ENCODE measurements around the gene TIPRL. TPM values are rescaled to one million over a fixed set of nuclear protein-coding genes. Genes with fewer than 3 reads are reported as not detected.

TIPRL gene
- polyA plus RNA-seq, 1 experiment: 17.2 TPM

DNA sequence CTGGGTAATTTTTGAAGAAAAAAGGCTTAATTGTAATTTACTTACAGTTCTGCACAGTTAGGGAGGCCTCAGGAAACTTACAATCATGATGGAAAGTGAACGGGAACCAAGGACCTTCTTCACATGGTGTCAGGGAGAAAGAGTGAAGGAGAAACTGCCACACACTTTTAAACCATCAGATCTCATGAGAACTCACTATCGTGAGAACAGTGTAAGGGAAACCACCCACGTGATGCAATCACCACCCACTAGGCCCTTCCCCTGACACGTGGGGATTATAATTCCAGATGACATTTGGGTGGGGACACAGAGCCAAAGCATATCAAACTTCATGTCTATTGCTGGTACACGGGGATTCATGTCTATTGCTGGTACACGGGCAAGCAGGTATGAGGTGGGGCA is 41.7 kb downstream of the TIPRL start:
- TF ChIP-seq, protein P1, sequence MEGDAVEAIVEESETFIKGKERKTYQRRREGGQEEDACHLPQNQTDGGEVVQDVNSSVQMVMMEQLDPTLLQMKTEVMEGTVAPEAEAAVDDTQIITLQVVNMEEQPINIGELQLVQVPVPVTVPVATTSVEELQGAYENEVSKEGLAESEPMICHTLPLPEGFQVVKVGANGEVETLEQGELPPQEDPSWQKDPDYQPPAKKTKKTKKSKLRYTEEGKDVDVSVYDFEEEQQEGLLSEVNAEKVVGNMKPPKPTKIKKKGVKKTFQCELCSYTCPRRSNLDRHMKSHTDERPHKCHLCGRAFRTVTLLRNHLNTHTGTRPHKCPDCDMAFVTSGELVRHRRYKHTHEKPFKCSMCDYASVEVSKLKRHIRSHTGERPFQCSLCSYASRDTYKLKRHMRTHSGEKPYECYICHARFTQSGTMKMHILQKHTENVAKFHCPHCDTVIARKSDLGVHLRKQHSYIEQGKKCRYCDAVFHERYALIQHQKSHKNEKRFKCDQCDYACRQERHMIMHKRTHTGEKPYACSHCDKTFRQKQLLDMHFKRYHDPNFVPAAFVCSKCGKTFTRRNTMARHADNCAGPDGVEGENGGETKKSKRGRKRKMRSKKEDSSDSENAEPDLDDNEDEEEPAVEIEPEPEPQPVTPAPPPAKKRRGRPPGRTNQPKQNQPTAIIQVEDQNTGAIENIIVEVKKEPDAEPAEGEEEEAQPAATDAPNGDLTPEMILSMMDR (IDR thresholded peaks at IDR 0.05; ENCODE audit: insufficient read depth, low read depth, low read length): no peak
- ChIA-PET CTCF (no interaction called here), POLR2A (no interaction called here)
- Histone ChIP-seq H3K27me3 (ENCODE audit: control insufficient read depth, insufficient read depth, low read length) (no peaks in the 10 kb centered on the region), H3K4me3 (ENCODE audit: low read depth, low read length) (no peak overlapping the region), H3K36me3 (ENCODE audit: control insufficient read depth, insufficient read depth, low read length) (no peaks in the 10 kb centered on the region)
- no peak for DNase-seq (ENCODE audit: low read depth)

- H3K36me3 ChIP-seq (ENCODE audit: control insufficient read depth, insufficient read depth, low read length): no peaks in the 10 kb centered on the region
- POLR2A ChIA-PET: no interaction called here
- CTCF ChIA-PET: no interaction called here
- no peak for DNase-seq (ENCODE audit: low read depth)
- TF ChIP-seq, protein P1 (IDR thresholded peaks at IDR 0.05; ENCODE audit: insufficient read depth, low read depth, low read length): no peak
- no peak overlapping the region for H3K4me3 ChIP-seq (ENCODE audit: low read depth, low read length)
- H3K27me3 ChIP-seq (ENCODE audit: control insufficient read depth, insufficient read depth, low read length): no peaks in the 10 kb centered on the region
These were observed 42.5 kb downstream of the TIPRL start for GRCh38 chr1:168221275-168221674.

GRCh38 chr1:168223261-168223660 is 44.5 kb downstream of the TIPRL start:
- no peak for DNase-seq (ENCODE audit: low read depth)
- CTCF ChIA-PET: interaction anchor here (1.7 kb wide), 1 partner anchor 12 kb away, joined by 6 read pairs; no protein-coding TSS in a partner anchor
- TF ChIP-seq, protein P1 (IDR thresholded peaks at IDR 0.05; ENCODE audit: insufficient read depth, low read depth, low read length): no peak
- Histone ChIP-seq H3K27me3 (ENCODE audit: control insufficient read depth, insufficient read depth, low read length) (no peaks in the 10 kb centered on the region), H3K36me3 (ENCODE audit: control insufficient read depth, insufficient read depth, low read length) (no peaks in the 10 kb centered on the region), H3K4me3 (ENCODE audit: low read depth, low read length) (no peak overlapping the region)
- POLR2A ChIA-PET: no interaction called here

DNA sequence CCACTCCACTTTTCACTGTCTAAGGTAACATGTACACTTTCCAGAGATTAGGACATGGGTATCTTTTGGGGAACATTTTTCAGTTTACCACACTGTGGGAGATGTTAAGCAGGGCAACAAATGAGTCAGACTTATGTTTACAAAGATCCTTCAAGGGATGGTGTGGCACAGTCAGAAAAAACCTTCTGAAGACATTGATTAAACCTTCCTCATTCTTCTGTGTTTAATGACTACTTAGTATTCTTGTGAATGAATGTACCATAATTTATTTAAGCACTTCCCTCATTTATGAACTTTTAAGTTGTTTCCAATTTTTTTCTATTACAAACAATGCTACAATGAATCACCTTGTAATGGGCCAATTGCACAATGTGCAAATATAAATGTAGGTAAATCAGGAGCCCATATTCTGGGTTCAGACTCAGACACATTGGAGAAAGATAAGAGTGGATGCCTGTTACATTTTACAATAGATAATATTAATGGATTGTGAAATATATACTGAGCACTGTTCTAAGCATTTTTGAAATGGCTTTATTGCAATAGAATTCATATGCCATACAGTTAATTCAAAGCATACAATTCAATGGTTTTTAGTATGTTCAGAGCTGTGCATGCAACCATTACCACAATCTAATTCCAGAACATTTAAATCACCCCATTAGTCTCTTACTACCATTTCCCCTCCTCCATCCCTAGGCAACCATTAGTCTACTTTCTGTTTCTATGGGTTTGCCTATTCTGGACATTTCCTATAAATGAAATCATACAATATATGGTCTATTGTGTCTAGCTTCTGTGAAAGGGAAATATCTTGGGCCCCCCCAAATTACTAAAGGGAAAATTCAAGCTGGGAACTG is 45.1 kb downstream of the TIPRL start:
- TF ChIP-seq, protein P1 (IDR thresholded peaks at IDR 0.05; ENCODE audit: insufficient read depth, low read depth, low read length): no peak
- ChIA-PET POLR2A (no interaction called here), CTCF (interaction anchor here (1.4 to 1.7 kb wide), 2 partner anchors 11 to 142 kb away, joined by 3 to 6 read pairs; no protein-coding TSS in a partner anchor)
- H3K4me3 ChIP-seq (ENCODE audit: low read depth, low read length): no peak overlapping the region
- DNase-seq (ENCODE audit: low read depth): no peak
- no peaks in the 10 kb centered on the region for H3K36me3 ChIP-seq (ENCODE audit: control insufficient read depth, insufficient read depth, low read length)
- no peaks in the 10 kb centered on the region for H3K27me3 ChIP-seq (ENCODE audit: control insufficient read depth, insufficient read depth, low read length)

DNA sequence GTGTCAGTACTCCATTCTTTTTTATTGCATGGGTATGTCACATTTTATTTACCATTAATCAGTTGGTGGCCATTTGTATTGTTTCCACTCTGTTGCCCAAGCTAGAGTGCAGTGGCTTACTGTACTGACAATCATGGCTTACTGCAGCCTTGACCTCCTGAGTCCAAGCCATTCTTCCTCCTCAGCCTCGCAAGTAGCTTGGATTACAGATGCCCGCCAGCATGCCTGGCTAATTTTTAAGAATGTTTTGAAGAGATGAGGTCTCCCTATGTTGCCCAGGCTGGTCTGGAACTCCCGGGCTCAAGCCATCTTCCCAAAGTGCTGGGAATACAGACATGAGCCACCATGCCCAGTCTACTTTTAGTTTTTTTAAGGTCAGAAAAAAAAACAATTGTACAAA is 46.2 kb downstream of the TIPRL start:
- no peak for DNase-seq (ENCODE audit: low read depth)
- Histone ChIP-seq H3K4me3 (ENCODE audit: low read depth, low read length) (no peak overlapping the region), H3K36me3 (ENCODE audit: control insufficient read depth, insufficient read depth, low read length) (0 out of 2 replicates have a peak, but pooled peaks cover under 1% of the 10 kb centered on the region), H3K27me3 (ENCODE audit: control insufficient read depth, insufficient read depth, low read length) (no peaks in the 10 kb centered on the region)
- TF ChIP-seq, protein P1 (IDR thresholded peaks at IDR 0.05; ENCODE audit: insufficient read depth, low read depth, low read length): no peak
- POLR2A ChIA-PET: no interaction called here
- CTCF ChIA-PET: interaction anchor here (1.4 kb wide), 1 partner anchor 143 kb away, joined by 3 read pairs; no protein-coding TSS in a partner anchor
